HG03469 (cell line): ENCODE measurements around the gene CERS6.
A peak's percentile ranks its signal among the peaks of the same experiment; 100 is the strongest.

Experiments used
- ATAC-seq: cut with Tn5 transposase; IDR thresholded peaks from one replicate; pipeline ENCODE4 v1.9.1; 2021; ENCODE audit warnings: mild to moderate bottlenecking, moderate library complexity, moderate number of reproducible peaks; ENCODE audit not compliant: unreplicated experiment

CERS6 gene

DNA sequence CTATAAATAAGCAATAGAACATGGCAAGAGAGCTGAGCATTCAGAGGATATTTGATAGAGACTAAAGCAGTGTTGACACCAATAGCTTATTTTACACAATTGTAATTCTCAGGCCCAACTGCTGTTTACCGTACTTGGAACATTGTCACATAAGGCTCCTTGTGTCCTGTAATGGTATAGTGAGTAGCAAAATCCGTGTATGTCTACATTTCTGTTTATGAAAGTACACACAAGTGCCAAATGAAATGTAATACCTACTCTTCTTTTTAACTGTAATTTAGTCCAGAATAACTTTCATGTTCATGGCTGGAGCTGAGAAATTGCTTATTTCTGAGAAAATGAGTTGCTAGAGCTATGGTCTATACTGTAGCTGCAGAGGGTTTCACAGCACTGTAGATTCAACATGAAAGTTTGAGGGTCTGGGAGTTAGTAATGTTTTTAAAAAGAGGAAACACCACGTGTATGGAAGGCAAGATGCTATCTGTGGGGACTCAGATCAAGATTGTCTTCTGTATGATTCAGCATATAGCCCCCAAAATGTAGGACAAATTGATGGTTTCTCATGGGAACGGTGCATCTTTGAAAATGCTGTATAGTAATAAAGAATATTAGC, 236.2 kb downstream of the CERS6 start:
- no peak for ATAC-seq

DNA sequence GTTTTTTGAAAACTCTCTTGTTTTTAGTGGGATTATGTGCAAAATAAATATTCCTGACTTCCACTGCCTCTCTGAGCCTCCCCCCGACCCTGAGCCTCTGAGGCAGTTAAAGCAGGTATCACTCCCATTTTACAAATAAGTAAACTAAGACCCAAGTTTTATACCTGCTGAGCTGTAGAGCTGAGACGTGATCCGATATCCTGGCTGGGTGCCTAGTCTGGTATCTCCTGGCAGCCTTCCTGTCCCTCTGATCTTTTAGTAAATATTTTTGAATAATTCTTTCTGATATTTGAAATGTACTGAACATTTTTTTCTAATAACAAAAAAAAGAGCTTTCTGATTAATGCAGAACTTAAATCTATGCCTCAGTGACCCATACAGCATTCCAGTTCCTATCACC, 238.1 kb downstream of the CERS6 start:
- no peak for ATAC-seq

DNA sequence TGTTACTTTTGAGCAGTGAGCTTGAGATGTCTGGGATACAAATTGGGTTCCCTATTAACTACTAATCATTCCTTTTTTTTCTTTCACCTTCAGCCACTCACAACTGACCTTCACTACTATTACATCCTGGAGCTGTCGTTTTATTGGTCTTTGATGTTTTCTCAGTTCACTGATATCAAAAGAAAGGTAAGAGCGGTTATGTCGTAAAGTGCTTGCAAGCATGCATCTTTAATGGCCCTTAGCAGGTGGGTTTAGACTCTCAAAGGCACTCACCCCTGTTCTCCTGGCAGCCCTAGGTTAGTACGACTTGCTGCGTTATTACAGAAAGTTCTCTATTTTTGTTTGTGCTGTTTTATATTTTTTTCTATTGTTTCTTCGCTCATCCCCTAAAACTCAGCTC, 238.8 kb downstream of the CERS6 start:
- no peak for ATAC-seq

DNA sequence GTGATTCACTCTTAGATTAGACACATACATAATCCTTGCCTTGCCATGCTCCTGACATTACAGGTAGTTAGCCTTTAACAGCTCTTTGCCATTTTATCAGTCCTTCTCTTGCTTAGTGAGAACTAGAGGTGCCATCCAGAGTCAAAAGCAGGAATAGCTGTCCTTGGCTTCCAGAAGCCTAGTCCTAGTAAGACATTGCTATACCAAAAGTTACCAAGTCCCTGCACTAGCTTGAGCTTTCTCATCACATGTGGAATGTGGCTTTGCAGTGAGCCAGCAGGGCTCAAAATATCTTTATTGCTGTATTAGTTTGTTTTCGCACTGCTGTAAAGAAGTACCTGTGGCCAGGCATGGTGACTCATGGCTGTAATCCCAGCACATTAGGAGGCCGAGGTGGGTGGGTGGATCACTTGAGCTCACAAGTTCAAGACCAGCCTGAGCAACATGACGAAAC, 241.6 kb downstream of the CERS6 start:
- ATAC-seq = no peak

DNA sequence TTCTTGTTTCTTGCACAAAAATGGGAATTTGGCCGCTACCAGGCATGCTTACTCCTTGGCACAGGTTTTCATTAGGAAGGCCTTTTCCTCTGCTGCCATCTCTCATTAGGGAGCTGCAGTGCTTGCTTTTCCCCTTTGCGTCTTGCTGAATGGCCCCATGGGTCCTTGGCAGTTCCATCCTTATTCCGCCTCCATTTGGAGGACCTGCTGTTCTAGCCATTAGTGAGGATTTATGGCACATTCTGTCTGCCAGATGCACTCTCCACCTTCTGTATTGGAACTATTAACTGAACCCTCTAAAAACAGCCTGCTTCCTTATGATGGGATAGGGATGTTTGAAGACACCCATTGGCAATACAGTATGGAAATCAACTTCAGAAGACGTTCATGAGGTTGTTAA, 242.9 kb downstream of the CERS6 start:
- ATAC-seq = no peak

DNA sequence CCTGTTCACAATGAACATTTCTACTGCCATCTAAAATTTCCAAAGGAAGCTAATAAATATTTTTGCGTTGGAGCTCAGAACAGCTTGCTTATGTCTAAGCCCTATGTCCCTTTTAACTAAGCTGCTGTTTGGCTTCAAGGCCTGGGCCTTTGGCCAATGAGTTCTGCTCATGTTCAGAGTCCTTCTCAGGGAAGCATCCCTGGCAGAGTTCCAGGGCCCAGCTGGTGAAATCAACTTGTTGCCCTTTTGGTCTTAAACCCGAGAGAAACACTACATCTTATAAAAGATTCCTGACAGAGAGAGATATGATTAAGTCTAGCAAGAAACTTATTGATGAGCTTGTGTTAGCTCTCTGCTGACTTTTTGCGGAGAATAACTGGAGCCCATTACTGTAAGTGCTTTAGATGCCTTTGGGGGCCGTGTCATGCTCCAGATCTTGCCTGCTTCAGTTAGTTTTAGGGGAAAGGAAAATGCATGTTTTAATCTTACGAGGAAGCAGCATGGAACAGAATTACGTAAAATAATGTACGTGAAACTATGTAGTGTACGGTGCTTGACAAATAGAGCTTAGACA, 243.9 kb downstream of the CERS6 start:
- no peak for ATAC-seq

DNA sequence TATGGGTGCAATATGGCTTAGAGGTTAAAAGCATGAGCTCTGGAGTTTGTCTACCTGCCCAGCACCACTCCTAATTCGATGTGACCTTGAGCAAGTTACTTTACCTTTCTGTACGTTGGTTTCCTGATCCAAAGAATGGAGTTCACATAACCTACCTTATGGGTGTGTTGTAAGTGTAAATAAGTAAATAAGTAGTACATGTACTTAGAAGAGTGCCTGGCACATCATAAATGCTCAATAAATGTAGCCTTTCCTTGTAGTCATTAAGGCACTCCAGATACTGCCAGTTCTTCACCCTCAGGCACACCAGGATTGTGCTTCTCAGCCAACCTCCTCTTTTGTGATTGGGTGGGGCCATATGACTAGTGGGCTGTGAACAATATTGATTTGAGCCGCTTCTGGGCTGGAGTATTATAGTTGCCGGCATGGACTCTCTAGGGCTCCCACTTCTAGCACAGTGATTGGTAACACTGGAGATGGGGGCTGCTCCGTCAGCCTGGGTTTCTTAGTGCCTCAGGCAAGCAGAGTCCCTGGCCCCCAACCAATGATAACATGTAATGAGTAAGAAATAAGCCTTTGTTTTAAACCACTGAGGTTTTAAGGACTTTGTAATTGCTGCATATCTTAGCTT, 244.7 kb downstream of the CERS6 start:
- no peak for ATAC-seq

DNA sequence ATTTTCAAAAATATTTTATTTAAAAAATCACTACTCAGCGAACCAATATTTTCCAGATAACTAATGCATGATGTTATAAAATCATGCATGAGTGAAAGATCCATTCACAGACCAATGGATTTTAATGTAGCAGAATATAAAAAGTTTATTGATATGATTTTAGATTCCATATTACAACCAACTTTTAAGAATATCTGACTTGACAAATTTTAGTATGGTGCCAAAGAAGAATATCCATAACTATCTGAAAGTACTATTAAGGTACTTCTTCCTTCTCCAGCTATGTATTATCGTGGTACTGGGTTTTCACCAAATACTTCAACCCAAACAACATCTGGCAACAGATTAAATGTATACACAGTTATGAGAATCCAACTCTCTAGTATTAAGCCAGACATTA, 246.5 kb downstream of the CERS6 start:
- ATAC-seq = no peak

DNA sequence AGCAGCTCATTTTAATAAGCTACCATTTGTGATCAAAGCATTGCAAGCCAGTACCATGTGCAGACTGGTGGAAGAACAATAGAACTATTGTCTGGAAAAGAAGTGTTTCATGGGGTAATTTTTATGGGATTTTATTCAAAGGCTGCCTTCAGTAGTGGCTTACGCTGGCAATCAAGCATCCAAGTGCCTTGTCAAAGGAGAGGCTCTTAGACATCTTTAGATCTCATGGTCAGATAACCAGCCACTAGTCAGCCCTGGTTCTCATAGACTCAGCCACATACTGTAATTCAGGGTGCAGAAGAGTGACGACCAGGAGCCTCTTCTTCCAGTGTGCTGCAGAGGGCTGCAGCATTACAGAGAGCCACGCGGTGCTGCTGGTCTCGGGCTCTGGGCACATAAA, 247.9 kb downstream of the CERS6 start:
- no peak for ATAC-seq

DNA sequence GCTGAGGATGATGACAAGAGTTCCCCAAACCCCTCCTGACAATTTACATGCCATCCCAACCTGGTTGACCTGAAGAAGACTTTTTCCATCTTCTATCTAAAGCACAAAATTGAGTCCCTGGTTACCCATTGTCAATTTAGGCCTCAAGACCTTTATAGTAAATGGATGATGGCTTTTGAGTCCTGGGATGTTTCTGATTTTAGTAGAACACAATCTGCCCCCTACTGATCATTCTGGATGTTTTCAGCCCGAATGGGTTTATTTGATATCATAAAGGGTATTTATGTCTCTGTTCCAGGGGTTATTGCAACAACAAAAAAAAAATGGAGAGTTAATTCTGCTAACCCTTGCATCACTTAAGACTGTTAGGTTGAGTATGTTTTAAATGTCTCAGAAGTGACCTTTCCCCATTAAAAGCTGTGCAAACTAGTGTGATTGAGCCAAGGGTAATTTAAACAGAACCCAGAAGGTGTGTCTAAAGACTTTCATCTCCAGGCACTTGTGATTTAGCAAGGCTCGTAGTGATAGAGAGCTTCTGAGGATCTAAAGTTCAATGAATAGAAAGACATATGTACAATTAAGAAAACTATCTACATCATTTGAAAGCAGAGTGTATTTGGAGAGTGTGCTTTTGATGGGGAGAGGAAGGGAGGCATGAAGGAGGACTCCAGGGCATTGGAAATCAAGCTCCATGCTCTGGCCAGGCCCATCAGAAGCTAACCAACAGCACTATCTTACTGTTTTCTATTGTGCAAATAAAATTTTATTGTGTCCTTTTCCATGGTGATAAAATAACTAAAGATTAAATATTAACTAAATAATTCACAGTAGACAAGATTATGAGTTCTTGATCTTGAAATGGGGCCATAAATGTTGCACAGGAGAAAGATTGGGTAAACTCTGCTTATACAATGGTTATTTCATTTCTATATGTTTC, 249.7 kb downstream of the CERS6 start:
- ATAC-seq = no peak

DNA sequence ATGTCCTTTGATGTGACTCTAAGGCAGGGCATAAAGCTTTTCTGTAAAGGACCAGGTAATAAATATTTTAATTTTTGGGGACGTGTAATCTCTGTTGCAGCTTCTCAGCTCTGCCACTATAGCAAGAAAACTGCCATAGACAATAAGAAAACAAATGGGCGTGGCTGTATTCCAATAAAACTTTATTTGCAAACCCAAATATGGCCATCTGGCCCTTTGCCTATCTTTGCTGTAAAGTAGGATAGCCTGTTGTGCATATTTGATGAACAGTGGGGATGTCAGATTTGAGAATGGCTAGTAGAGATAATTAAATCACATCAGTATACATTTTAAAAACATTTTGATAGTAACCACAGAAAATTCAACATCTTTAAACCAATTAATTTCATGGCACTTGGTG, 250.7 kb downstream of the CERS6 start:
- no peak for ATAC-seq

DNA sequence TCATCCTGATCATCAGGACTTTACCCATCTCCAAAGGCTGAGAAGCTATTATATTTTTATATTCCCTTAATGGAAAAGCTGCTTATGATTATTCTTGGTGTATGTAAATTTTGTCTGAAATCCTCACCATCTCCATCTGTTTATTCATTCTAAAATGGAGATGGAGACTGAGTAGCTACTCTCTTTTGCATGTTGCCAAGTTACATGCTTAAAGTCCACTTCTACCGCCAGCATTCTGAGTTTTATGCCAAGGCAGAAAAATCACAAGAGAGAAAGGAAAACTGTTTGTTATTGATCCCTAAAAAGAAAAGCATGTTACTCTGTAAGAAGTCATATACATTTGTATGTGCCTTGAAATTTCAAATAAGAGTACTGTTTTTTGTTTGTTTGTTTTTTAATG, 252.0 kb downstream of the CERS6 start:
- ATAC-seq = no peak

DNA sequence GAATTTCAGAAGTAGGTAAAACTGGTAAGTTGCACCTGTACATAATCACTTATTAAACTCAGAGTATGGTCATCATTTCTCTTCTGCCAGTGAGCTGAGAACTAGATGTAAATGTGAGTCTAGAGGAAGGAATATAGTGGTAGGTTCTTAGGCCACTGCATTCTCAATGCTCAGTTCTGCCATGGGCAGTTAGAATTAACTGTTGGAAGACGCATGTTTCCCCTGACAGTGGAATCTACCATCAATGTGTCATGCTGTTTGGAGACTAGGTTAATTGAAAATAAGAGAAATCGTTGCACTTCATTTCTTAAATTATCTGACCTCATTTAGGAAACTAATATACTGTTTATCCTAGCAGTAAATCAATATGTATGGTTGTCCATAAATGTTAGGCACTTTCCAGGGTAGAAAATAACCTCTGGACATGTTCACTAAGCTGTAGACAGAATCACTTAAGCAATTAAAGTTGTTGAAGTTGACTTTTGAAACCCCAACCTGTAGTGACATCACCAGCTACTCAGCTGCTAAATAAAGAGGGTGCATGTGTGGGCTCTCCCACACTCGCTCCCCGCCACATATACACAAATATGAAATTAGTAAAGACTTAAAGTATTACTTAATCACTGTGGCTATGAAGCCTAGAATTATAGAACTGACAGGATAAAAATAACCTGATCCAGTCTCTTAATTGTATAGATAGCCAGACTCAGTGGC, 254.8 kb downstream of the CERS6 start:
- ATAC-seq = no peak

DNA sequence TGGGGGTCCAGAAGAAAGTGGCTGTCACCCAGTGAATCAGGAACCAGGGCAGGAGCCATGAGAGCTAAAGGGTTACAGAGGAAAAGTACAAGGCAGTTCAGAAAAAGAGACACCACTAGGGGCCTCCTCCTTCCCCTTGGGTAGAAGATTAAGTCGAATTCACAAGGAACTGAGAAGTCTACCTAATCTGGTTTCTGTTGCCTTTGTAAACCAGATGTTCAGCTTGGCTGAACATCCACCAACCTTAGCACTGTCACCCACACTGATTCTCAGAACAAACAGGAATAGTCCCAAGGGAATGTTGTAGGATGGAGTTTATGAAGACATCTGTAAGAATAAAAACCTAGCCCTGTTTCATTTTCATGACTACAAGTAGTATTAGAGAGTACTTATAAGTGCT, 256.0 kb downstream of the CERS6 start:
- ATAC-seq = peak; percentile 99

DNA sequence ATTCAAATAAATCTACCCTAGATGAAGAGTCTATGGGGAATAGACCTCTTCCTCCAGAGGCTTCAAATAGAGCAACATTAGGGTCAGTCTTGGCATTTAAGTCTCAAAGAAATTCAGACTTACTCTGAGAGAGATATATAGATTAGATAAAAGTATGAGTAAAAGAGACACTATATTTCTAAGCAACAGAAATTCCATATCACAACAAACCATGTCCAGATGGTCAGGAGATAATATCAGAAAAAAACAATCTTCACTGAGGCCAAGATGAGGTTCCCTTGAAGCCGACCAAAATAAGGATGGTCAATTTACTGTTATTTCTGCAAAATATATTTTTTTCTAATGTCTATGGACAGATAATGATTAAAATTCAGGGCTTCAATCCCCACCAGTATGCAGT, 257.3 kb downstream of the CERS6 start:
- ATAC-seq = no peak

DNA sequence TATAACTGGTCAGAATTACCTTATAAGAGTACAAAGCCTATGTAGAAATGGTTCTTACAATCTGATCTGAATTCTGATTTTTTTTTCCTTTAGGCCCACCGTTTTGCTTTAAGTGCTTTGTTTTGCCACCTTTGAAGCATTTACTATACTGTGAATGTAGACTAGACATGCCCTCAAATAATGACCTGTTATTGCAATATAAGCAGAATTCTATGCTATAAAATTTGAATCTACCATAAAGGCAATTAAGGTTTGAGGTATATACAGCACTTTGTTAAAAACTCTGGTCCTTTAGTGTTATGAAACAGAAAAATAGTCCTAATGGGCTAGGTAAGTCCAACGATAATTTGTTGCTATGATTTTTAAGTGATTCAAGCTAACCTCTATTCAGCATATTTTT, 259.8 kb downstream of the CERS6 start:
- ATAC-seq = no peak

DNA sequence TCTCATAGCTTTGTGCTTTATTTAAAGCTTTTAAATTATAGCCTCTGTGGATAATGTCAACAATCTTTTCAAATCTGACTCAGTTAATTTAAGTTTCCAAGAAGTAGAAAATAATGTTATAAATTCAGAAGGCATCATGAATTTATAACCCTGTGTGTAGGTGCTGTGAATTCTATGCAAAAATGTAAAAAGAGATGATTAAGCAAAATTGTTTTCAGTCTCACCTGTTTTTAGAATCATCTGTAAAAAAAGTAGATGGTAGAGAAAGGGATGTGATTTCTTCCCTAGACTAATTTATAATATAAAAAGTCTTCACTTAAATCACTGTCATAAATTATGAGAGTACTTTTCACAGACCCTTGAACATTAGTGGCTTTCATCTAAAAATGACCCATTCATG, 260.8 kb downstream of the CERS6 start:
- ATAC-seq = no peak

DNA sequence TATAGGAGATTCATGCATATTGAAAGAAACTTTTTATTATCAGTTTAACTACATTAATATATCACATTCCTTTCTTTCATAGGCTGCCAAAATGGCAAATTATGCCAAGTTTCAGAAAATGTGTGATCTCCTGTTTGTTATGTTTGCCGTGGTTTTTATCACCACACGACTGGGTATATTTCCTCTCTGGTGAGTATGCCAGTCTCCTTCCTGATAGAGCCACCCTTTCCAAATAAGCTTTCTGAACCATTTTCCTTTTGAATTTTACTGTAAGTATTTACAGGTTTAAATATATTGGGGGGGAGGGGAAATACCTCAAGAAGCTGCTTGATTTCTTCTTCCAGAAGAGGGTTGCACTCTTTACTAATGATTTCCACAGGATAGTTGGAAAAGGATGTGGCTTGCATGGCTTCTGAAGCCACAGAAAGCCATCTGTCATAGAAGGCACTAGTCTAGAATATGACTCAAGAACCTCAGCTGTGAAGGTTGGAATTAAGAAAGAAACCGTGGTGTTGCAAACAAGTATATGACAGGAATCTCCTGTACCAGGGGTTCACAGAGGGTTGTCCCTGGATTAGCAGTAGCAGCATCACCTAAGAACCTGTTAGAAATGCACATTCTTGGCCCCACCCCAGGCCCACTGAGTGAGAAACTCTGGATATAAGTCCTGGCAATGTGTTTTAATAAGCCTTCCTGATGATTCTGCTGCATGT, 261.9 kb downstream of the CERS6 start:
- no peak for ATAC-seq

DNA sequence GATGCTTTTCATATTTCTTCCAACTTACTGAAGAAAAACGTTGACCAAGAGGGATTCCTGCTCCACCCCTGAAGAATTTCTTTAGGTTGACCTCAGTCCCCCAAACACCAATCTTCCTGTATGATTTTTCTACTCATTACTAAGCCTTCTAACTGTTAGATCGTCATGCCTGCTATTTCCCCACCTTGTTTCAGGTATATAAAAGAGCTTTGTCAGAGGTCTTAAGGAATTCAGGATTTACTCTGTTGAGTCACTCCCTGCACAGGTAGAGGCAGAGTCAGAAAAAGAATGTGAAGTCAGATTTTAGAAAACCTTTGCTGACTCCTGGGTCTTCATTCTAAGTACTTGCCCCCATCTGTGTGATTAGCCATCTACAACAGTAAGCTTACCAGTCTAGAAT, 262.6 kb downstream of the CERS6 start:
- ATAC-seq = no peak

DNA sequence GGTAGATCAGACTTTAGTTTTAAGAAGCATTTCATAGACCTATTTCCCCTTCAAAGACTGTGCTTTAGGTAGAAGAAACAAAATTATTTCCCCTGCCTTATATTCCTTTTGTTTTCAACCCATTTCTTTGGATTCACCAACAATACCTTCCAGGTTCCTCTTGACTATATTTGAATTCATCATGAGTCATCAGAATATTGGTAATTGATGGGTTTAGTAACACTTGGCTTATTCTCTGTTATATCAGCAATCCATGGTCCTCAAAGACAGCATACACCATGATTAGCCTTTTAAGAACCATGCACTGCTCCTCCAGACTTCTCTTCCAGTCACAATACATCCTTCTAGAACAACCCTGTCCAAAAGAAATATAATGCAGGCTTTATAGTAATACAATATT, 263.4 kb downstream of the CERS6 start:
- ATAC-seq = no peak
